Adipose tissue (tissue), 3 donors: ENCODE data around the gene IFTAP. TPM values are rescaled to one million over a fixed set of nuclear protein-coding genes. Genes with fewer than 3 reads are reported as not detected.

Source experiments
- H3K27ac ChIP-seq: one replicate; pipeline ENCODE4 v1.5.1; 2013; ENCODE audit warnings: low read depth, low read length
- WGBS, 3 donors: extraction: QIAGEN DNeasy Blood & Tissue Kit; methylation state at CpG; one replicate each; pipeline ENCODE4 v1.1.7; 2013; 5-methylcytosine and 5-hydroxymethylcytosine counted together
- polyA plus RNA-seq, 3 donors: library from polyadenylated mRNA; stranded (reverse); fragments of 200-250 nt; gene quantifications; one replicate each; pipeline ENCODE4 v1.2.3, GENCODE V29; 2013
- donor health status: healthy with polysubstance abuse.
- donor health status: Bipolar disorder and iron deficiency.
- donor health status: healthy.

The IFTAP gene
- polyA plus RNA-seq, 3 donors = 15.1 to 45.0 (median 21.5) TPM

GRCh38 chr11:36590513-36590912 lies 3.8 kb upstream of the IFTAP start:
- H3K27ac ChIP-seq = no peak overlapping the region
- WGBS, 3 donors = 44 to 65% (median 62%) methylated on average over 4 of the region's 4 CpGs

GRCh38 chr11:36591433-36591832 lies 2.9 kb upstream of the IFTAP start:
- 36 to 72% (median 38%) methylated on average over 1 of the region's 1 CpG for WGBS, 3 donors
- H3K27ac ChIP-seq = no peak overlapping the region

- H3K27ac ChIP-seq = no peak overlapping the region
Observed at GRCh38 chr11:36596880-36597279, 2.6 kb downstream of the IFTAP start.

- WGBS, 3 donors = 84 to 95% (median 88%) methylated on average over 2 of the region's 2 CpGs
- H3K27ac ChIP-seq = no peak within 1 kb of the TSS
Observed at GRCh38 chr11:36598051-36598450, 3.7 kb downstream of the IFTAP start, which contains the start of gene RAG2. TSS of gene RAG2 (minus strand) at chr11:36598236. CDS start at chr11:36594168, 4,068 bp downstream.

GRCh38 chr11:36600180-36600579 lies 5.9 kb downstream of the IFTAP start:
- 86 to 92% (median 91%) methylated on average over 7 of the region's 7 CpGs for WGBS, 3 donors

GRCh38 chr11:36601155-36601554 lies 6.9 kb downstream of the IFTAP start:
- H3K27ac ChIP-seq = no peak overlapping the region
- 52 to 74% (median 59%) methylated on average over 2 of the region's 2 CpGs for WGBS, 3 donors

More at GRCh38 chr11:36600180-36600579, 5.9 kb downstream of the IFTAP start:
- H3K27ac ChIP-seq = no peak overlapping the region

GRCh38 chr11:36602135-36602534 lies 7.8 kb downstream of the IFTAP start:
- H3K27ac ChIP-seq = no peak overlapping the region

GRCh38 chr11:36605221-36606216 lies 11.2 kb downstream of the IFTAP start:
- WGBS, 3 donors = 80 to 87% (median 82%) methylated on average over 6 of the region's 6 CpGs
- no peak overlapping the region for H3K27ac ChIP-seq

- 67 to 89% (median 77%) methylated on average over 1 of the region's 1 CpG for WGBS, 3 donors
- no peak overlapping the region for H3K27ac ChIP-seq
Observed at GRCh38 chr11:36608491-36609199, 14.3 kb downstream of the IFTAP start.

GRCh38 chr11:36609383-36609782 lies 15.1 kb downstream of the IFTAP start:
- H3K27ac ChIP-seq = no peak overlapping the region
- 42 to 79% (median 73%) methylated on average over 2 of the region's 2 CpGs for WGBS, 3 donors

- no peak overlapping the region for H3K27ac ChIP-seq
- WGBS, 3 donors = 72 to 79% (median 76%) methylated on average over 3 of the region's 3 CpGs
Observed at GRCh38 chr11:36615826-36616225, 21.5 kb downstream of the IFTAP start.

- 89 to 91% (median 91%) methylated on average over 6 of the region's 6 CpGs for WGBS, 3 donors
- H3K27ac ChIP-seq = no peak overlapping the region
Observed at GRCh38 chr11:36617543-36618362, 23.5 kb downstream of the IFTAP start.

- WGBS, 3 donors = 60 to 87% (median 69%) methylated on average over 3 of the region's 3 CpGs
- no peak overlapping the region for H3K27ac ChIP-seq
Observed at GRCh38 chr11:36618363-36619047, 24.2 kb downstream of the IFTAP start.

GRCh38 chr11:36619502-36619901 lies 25.2 kb downstream of the IFTAP start:
- H3K27ac ChIP-seq = no peak overlapping the region
- 14 to 24% (median 18%) methylated on average over 5 of the region's 5 CpGs for WGBS, 3 donors

GRCh38 chr11:36620246-36620645 lies 25.9 kb downstream of the IFTAP start:
- H3K27ac ChIP-seq = no peak overlapping the region

GRCh38 chr11:36622431-36623136 lies 28.3 kb downstream of the IFTAP start:
- WGBS, 3 donors = 72 to 74% (median 73%) methylated on average over 3 of the region's 3 CpGs
- no peak overlapping the region for H3K27ac ChIP-seq

GRCh38 chr11:36623494-36623893 lies 29.2 kb downstream of the IFTAP start:
- WGBS, 3 donors = 79 to 92% (median 89%) methylated on average over 5 of the region's 5 CpGs
- no peak overlapping the region for H3K27ac ChIP-seq
